Activated T-cell treated with anti-CD3 and anti-CD28 coated beads, Interleukin-2, amount 50 U/mL, for 4 hours (primary cell): Measurements from ENCODE around the gene RBCK1. TPM values are rescaled to one million over a fixed set of nuclear protein-coding genes. Genes with fewer than 3 reads are reported as not detected.
A peak's percentile ranks its signal among the peaks of the same experiment; 100 is the strongest.
"Not testable (repeated sequence)": the region's sequence is repeated elsewhere in the genome, so short reads cannot be mapped to it uniquely, and the experiment has no call there.

ENCODE experiments used
- ATAC-seq, 2 donors: fragments of 200-7000 bp; cut with Tn5 transposase; one replicate each; pipeline ENCODE4 v1.10.0; 2021
- DNase-seq: peaks from one replicate; pipeline ENCODE4 v3.0.0-alpha.2; 2020
- H3K27me3 Mint-ChIP-seq: one replicate; pipeline ENCODE4 v1.8.0; 2021; ENCODE audit warnings: low read depth, mixed read lengths
- H3K36me3 Mint-ChIP-seq: one replicate; pipeline ENCODE4 v1.8.0; 2022; ENCODE audit warnings: mixed read lengths; ENCODE audit not compliant: insufficient read depth
- H3K4me1 Mint-ChIP-seq: one replicate; pipeline ENCODE4 v1.8.0; 2021; ENCODE audit warnings: low read depth, mixed read lengths
- H3K4me3 Mint-ChIP-seq: one replicate; pipeline ENCODE4 v1.8.0; 2021; ENCODE audit warnings: mild to moderate bottlenecking, moderate library complexity, mixed read lengths
- H3K9me3 Mint-ChIP-seq: one replicate; pipeline ENCODE4 v1.8.0; 2021; ENCODE audit warnings: mixed read lengths
- total RNA-seq, 3 donors: library from RNA; stranded (reverse); gene quantifications; one replicate each; pipeline ENCODE4 v1.2.1, GENCODE V29; 2021

Gene RBCK1
- total RNA-seq, 3 donors from 2014 or later: 87.1 to 104 (median 103) TPM

DNA sequence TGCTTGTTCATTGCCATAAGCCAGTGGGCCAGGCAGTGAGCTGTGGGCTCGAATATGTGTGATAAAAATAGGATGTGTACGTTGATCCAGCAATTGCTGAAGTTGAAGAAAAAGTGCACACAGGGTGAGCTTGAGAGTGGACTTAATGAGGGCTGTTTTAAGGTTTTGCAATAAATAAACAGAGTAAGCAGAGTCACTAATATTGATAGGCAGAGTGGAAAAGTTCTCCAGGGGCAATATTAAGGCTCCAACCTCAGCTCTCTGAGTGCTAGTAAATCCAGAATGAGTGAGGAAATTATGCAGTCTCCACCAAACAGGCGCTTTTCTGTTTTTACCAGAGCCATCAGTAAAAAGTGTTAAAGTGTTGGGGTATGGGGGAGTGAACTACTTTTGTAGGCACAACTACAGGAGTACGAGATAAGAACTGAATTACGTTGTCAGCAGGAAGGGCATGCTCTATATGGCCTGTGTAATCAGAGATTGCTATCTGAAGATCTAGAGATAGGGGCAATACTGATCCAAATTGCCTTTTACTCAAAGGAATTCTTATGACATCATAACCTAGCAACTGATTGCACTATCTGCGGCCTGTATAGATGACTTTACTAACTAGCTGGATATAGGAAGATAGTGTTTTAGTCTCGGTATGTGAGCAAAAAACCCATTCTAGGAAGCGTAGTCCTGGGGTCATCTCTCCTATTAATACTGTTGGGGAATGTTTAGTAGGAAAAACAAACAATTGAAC lies 61.8 kb downstream of the RBCK1 start:
- no peak for DNase-seq
- ATAC-seq: no peak
- H3K27me3 Mint-ChIP-seq: peaks cover 4% of the 10 kb centered on the region
- H3K4me1 Mint-ChIP-seq: no peaks in the 10 kb centered on the region
- H3K36me3 Mint-ChIP-seq: peaks cover 2% of the 10 kb centered on the region
- H3K9me3 Mint-ChIP-seq: no peaks in the 10 kb centered on the region
- H3K4me3 Mint-ChIP-seq: no peak overlapping the region

DNA sequence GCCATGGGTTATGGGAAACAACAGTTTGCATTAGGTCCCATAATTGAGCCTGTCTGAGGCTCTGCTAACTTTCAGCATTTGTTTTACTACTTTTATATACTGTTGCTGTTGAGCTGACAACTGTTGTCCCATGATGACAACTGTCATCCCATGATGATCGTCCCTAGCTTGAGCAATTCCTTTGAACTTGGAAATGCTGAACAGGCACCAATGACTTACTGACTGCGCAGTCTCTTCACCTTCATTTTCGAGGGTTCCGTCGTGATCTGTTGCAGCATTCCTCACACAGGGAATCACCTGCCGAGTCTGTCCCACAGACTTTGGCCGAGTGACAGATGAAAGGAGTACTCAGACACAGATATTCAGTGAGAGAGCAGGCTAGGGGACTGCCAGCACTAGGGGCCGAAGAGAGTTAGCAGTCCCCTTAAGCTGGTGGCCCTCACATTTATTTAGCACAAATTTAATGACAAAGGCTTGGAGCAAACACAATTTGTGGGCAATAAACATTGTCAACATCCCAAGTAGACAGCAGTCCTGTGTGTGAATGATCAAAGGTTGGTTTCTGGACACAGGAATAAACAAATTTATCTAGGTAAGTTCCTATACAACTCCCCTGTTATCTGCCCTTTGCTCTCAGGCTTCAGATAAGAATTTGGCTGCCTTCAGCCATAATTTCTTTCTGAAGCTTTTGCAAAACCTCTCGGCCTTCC lies 64.2 kb downstream of the RBCK1 start:
- H3K9me3 Mint-ChIP-seq: no peaks in the 10 kb centered on the region
- H3K36me3 Mint-ChIP-seq: peaks cover 5% of the 10 kb centered on the region
- no peak overlapping the region for H3K4me3 Mint-ChIP-seq
- DNase-seq (no peak), ATAC-seq (no peak)
- H3K27me3 Mint-ChIP-seq: peaks cover 4% of the 10 kb centered on the region
- H3K4me1 Mint-ChIP-seq: no peaks in the 10 kb centered on the region

DNA sequence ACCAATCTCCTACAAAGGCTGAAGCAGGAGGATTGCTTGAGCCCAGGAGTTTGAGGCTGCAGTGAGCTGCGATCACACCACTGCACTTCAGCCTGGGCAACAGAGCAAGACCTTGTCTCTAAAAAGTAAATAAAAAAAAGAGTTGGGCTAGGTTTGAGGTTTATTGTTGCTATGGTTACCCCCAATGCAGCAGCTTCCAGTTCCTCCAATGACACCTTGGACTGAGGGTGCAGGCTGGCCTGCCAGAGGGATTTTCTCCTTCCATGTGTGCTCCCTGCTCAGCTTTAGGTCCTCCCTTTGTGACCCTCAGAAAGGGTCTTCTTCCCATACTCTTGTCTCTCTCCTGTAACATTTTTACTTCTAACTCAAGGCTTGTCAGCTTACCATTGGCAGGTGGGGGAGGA lies 64.8 kb downstream of the RBCK1 start:
- no peaks in the 10 kb centered on the region for H3K4me1 Mint-ChIP-seq
- no peaks in the 10 kb centered on the region for H3K9me3 Mint-ChIP-seq
- peaks cover 7% of the 10 kb centered on the region for H3K36me3 Mint-ChIP-seq
- H3K27me3 Mint-ChIP-seq: peaks cover 4% of the 10 kb centered on the region
- DNase-seq: no peak
- no peak for ATAC-seq
- no peak overlapping the region for H3K4me3 Mint-ChIP-seq

DNA sequence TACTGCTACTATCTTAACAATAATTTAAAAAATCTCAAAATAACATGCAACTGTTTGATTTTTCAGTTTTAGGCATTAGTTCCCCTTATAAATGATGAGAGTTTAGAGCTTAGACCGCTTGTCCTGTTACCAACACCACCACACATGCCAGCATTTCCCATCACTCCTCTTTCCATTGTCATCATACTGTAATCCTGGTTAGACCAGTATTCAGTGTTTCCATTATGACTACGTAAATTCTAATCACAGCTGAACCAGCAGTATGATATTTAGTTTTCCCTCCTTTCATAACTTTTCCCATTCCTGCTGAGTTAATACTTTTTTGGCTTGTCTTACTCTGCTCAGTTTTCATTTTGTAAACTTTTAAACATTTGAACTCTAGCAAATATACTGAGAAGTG lies 66.5 kb downstream of the RBCK1 start:
- Mint-ChIP-seq H3K4me1 (peaks cover 5% of the 10 kb centered on the region), H3K27me3 (peaks cover 3% of the 10 kb centered on the region), H3K9me3 (no peaks in the 10 kb centered on the region), H3K4me3 (no peak overlapping the region), H3K36me3 (peaks cover 12% of the 10 kb centered on the region)
- ATAC-seq: no peak
- no peak for DNase-seq

DNA sequence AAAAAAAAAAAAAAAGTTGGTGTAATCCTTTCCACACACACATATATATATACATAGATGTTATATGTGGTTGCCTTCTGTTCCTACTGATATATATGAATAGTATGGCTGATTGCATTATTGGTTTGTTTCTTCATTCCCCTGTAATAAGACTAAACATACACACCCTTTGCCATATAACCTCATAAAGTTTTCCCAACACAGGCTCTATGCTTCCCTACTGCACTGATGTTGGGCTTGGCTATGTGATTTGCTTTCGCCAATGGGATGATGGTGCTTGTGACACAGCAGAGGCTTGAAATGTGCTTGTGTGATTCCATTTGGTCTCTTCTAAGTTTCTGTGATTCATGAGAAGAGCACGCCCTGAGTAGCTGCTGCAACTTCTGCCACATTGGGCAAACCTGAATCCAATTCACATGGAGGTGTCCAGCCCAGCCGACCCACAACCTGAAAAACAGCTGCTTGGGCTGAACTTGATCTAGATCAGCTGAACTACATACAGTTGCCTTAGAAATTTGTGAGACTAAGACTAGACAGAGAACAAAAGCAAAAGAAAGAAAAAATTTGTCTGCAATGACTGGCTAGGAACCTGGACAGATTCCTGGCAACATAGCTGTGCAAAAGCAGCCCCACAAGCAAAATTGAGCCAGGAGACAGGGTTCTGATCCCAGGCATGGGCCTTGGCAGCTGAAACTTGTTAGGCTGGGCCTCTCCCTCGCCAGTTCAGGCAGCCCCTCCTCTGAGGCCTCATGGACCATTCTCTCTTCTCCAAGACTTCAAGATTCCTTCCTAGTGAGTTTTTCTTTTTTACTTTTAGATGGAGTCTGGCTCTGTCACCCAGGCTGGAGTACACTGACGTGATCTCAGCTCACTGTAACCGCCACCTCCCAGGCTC lies 67.6 kb downstream of the RBCK1 start:
- Mint-ChIP-seq H3K4me1 (peaks cover 10% of the 10 kb centered on the region), H3K9me3 (no peaks in the 10 kb centered on the region), H3K36me3 (peaks cover 12% of the 10 kb centered on the region), H3K27me3 (no peaks in the 10 kb centered on the region), H3K4me3 (no peak overlapping the region)
- ATAC-seq: no peak
- no peak for DNase-seq

- Mint-ChIP-seq H3K4me1 (peaks cover 16% of the 10 kb centered on the region), H3K36me3 (peaks cover 12% of the 10 kb centered on the region)
- not testable (repeated sequence) for H3K4me3 Mint-ChIP-seq, DNase-seq, ATAC-seq, H3K27me3 Mint-ChIP-seq, H3K9me3 Mint-ChIP-seq
Measured at GRCh38 chr20:476561-477249, 68.6 kb downstream of the RBCK1 start.

DNA sequence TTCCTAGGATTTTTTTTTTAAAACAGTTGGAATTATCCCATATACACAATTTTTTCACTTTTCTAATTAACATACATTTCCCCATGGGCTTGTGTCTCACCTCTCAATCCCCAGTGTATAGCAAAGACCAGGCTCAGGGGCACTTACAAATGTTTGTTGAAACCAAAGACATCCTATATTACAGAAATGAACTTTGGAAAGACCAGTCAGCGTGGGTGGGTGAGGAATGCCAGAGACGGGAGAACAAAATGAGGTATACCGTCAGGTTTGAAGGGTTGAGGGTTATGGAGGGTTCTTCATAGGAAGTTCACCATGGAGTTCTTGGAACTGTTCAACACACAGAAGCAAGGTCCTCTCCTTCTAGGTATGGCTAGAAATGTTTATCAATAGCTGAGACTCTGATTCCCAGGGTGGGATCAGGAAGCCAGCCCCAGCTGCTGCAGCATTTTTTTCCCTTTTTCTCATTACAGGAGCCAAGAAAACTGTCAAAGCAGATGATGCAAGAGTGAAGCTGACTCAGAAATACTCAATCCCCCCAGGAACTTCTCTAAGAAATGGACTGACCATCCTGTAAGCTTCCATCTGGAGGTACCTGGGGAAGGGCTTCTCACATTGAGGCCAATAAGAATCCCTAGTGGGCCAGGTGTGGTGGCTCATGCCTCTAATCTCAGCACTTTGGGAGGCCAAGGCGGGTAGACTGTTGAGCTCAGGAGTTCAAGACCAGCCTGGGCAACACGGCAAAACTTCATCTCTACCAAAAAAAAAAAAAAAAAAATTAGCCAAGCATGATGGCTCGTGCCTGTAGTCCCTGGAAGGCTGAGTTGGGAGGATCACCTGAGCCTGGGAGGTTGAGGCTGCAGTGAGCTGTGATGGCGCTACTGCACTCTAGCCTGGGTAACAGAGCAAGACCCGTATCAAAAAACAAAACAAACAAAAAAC lies 70.2 kb downstream of the RBCK1 start:
- H3K27me3 Mint-ChIP-seq: no peaks in the 10 kb centered on the region

DNA sequence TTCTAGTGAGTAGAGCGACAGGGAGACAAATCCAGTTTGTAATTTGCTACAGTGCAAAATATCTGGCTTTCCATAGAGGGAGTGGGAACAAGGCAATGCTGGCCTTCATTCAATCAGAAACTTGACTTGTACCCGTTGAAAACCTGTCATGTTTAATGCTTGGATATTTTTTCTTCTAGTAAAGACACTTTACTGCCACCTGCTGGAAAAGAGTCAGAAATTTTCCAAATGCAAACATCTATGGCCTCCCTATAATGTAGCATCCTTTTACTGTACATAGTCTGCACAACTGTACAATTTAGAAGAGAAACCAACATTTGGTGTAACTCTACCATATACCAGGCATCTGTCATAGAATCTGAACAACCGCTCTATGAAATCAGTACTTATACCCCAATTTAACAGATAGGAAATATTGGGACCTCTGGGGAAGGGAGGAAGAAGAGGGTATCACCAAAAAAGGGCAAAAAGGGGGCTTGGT lies 70.9 kb downstream of the RBCK1 start:
- peaks cover 19% of the 10 kb centered on the region for H3K4me1 Mint-ChIP-seq
- DNase-seq (no peak), ATAC-seq (peak; percentile 66 to 69)
- no peak overlapping the region for H3K4me3 Mint-ChIP-seq
- H3K9me3 Mint-ChIP-seq: no peaks in the 10 kb centered on the region
- no peaks in the 10 kb centered on the region for H3K27me3 Mint-ChIP-seq
- H3K36me3 Mint-ChIP-seq: peaks cover 27% of the 10 kb centered on the region

More for the DNA sequence above, 70.2 kb downstream of the RBCK1 start:
- H3K36me3 Mint-ChIP-seq: peaks cover 22% of the 10 kb centered on the region
- no peak overlapping the region for H3K4me3 Mint-ChIP-seq
- ATAC-seq: no peak
- no peaks in the 10 kb centered on the region for H3K9me3 Mint-ChIP-seq
- peaks cover 19% of the 10 kb centered on the region for H3K4me1 Mint-ChIP-seq
- DNase-seq: no peak

GRCh38 chr20:479487-479886 lies 71.4 kb downstream of the RBCK1 start:
- no peak for DNase-seq
- no peak overlapping the region for H3K4me3 Mint-ChIP-seq
- ATAC-seq: no peak
- no peaks in the 10 kb centered on the region for H3K9me3 Mint-ChIP-seq
- peaks cover 31% of the 10 kb centered on the region for H3K36me3 Mint-ChIP-seq
- peaks cover 19% of the 10 kb centered on the region for H3K4me1 Mint-ChIP-seq
- no peaks in the 10 kb centered on the region for H3K27me3 Mint-ChIP-seq

GRCh38 chr20:480044-480443 lies 71.9 kb downstream of the RBCK1 start:
- H3K36me3 Mint-ChIP-seq: peaks cover 33% of the 10 kb centered on the region
- ATAC-seq (no peak), DNase-seq (no peak)
- H3K27me3 Mint-ChIP-seq: no peaks in the 10 kb centered on the region
- no peaks in the 10 kb centered on the region for H3K9me3 Mint-ChIP-seq
- H3K4me3 Mint-ChIP-seq: no peak overlapping the region
- peaks cover 19% of the 10 kb centered on the region for H3K4me1 Mint-ChIP-seq

- ATAC-seq (no peak), DNase-seq (no peak)
- Mint-ChIP-seq H3K4me1 (peaks cover 19% of the 10 kb centered on the region), H3K27me3 (no peaks in the 10 kb centered on the region), H3K9me3 (no peaks in the 10 kb centered on the region), H3K36me3 (peaks cover 35% of the 10 kb centered on the region), H3K4me3 (no peak overlapping the region)
Measured at GRCh38 chr20:481167-481566, 73.1 kb downstream of the RBCK1 start.
